GM23338 (cell line): Measurements from ENCODE around the gene A3GALT2. TPM values are rescaled to one million over a fixed set of nuclear protein-coding genes. Genes with fewer than 3 reads are reported as not detected.

ENCODE experiments used
- ATAC-seq: fragments of 200-7000 bp; cut with Tn5 transposase; 3 replicates; pipeline ENCODE4 v1.9.1; 2020
- DNase-seq: peaks from one replicate; pipeline ENCODE4 v3.0.0-alpha.2; 2015; ENCODE audit warnings: low spot score
- H2AFZ ChIP-seq: fragments of 200-600 bp; sonication (generic); 2 replicates; pipeline ENCODE4 v1.8.0; 2016; ENCODE audit warnings: antibody characterized with exemption, mild to moderate bottlenecking, moderate library complexity
- H3F3A ChIP-seq: fragments of 200-600 bp; sonication (generic); replicated peaks from 2 replicates; pipeline ENCODE4 v1.8.0; 2017; ENCODE audit warnings: antibody characterized with exemption, mixed run types, low read depth
- H3K27ac ChIP-seq: fragments of 200-600 bp; sonication (generic); 2 replicates; pipeline ENCODE4 v1.6.1; 2016; ENCODE audit warnings: low read depth
- H3K27me3 ChIP-seq: fragments of 200-600 bp; sonication (generic); 2 replicates; pipeline ENCODE4 v1.8.0; 2016; ENCODE audit warnings: mild to moderate bottlenecking, mixed run types, moderate library complexity; ENCODE audit not compliant: insufficient read depth
- H3K36me3 ChIP-seq: fragments of 200-600 bp; sonication (generic); 2 replicates; pipeline ENCODE4 v1.8.0; 2016; ENCODE audit warnings: mild to moderate bottlenecking; ENCODE audit not compliant: insufficient read depth
- H3K4me1 ChIP-seq: fragments of 200-600 bp; sonication (generic); 2 replicates; pipeline ENCODE4 v1.8.0; 2016; ENCODE audit warnings: mild to moderate bottlenecking, moderate library complexity; ENCODE audit not compliant: insufficient read depth
- H3K4me2 ChIP-seq: fragments of 200-600 bp; sonication (generic); 2 replicates; pipeline ENCODE4 v1.7.1; 2017; ENCODE audit warnings: mixed run types
- H3K4me3 ChIP-seq: fragments of 200-600 bp; sonication (generic); 2 replicates; pipeline ENCODE4 v1.6.1; 2016; ENCODE audit warnings: mixed run types
- H3K79me2 ChIP-seq: fragments of 200-600 bp; sonication (generic); replicated peaks from 2 replicates; pipeline ENCODE4 v1.8.0; 2017; ENCODE audit warnings: mild to moderate bottlenecking; ENCODE audit not compliant: insufficient read depth
- H3K9me2 ChIP-seq: fragments of 200-600 bp; sonication (generic); 2 replicates; pipeline ENCODE4 v1.8.0; 2017; ENCODE audit not compliant: insufficient read depth
- H4K20me1 ChIP-seq: fragments of 200-600 bp; sonication (generic); replicated peaks from 2 replicates; pipeline ENCODE4 v1.8.0; 2017; ENCODE audit warnings: mild to moderate bottlenecking; ENCODE audit not compliant: insufficient read depth
- H3K27ac Mint-ChIP-seq: 2 replicates; pipeline ENCODE4 v1.8.0; 2020; ENCODE audit warnings: inconsistent platforms, mild to moderate bottlenecking, moderate library complexity, mixed read lengths
- H3K27me3 Mint-ChIP-seq: 3 replicates; pipeline ENCODE4 v1.8.0; 2022; ENCODE audit warnings: low read depth, mild to moderate bottlenecking, moderate library complexity, mixed read lengths, inconsistent platforms; ENCODE audit not compliant: insufficient read depth, poor library complexity
- H3K36me3 Mint-ChIP-seq: 3 replicates; pipeline ENCODE4 v1.8.0; 2021; ENCODE audit warnings: low read depth, mild to moderate bottlenecking, inconsistent platforms, moderate library complexity, mixed read lengths
- H3K4me1 Mint-ChIP-seq: 3 replicates; pipeline ENCODE4 v1.8.0; 2020; ENCODE audit warnings: mild to moderate bottlenecking, inconsistent platforms, mixed read lengths
- H3K4me3 Mint-ChIP-seq: 3 replicates; pipeline ENCODE4 v1.8.0; 2021; ENCODE audit warnings: moderate library complexity, mild to moderate bottlenecking, inconsistent platforms, mixed read lengths
- H3K9me3 Mint-ChIP-seq: 3 replicates; pipeline ENCODE4 v1.8.0; 2020; ENCODE audit warnings: moderate library complexity, mild to moderate bottlenecking, inconsistent platforms, mixed read lengths
- CTCF ChIP-seq, 2 experiments: fragments of 200-600 bp in 1 of 2; sonication (generic) in 1 of 2; conservative IDR thresholded peaks; 2 replicates each; pipeline versions ENCODE4 v1.5.1 to v1.6.1; 2016 to 2017; ENCODE audit warnings: antibody characterized with exemption in 2 of 2, low read depth in 2 of 2, mild to moderate bottlenecking in 2 of 2, moderate library complexity in 1 of 2
- ETS1 ChIP-seq: IDR thresholded peaks from 2 replicates; pipeline ENCODE4 v1.6.1; 2016; ENCODE audit warnings: antibody characterized with exemption
- JUNB ChIP-seq: IDR thresholded peaks from one replicate; pipeline ENCODE4 v1.6.1; 2016; ENCODE audit warnings: antibody characterized with exemption; ENCODE audit not compliant: unreplicated experiment
- POLR2AphosphoS5 ChIP-seq: IDR thresholded peaks from 2 replicates; pipeline ENCODE4 v1.6.1; 2016; ENCODE audit warnings: antibody characterized with exemption, low read depth
- ZNF331 ChIP-seq: fragments of 250-450 bp; sonication (Bioruptor Pico); IDR thresholded peaks from 2 replicates; pipeline ENCODE4 v1.5.0; 2020; ENCODE audit warnings: low read depth, mild to moderate bottlenecking, moderate library complexity
- polyA plus RNA-seq: library from polyadenylated mRNA; unstranded; fragments of >200 nt; fragmentation: Nextera tagmentation; extraction: Ambion mirVana; gene quantifications from 2 replicates; pipeline ENCODE4 v1.2.1, GENCODE V29; 2016
- total RNA-seq: library from RNA; depleted of rRNA; stranded (reverse); fragments of >200 nt; shearing (Covaris generic); gene quantifications from 2 replicates; pipeline ENCODE4 v1.2.3, GENCODE V29; 2014
- TF ChIP-seq, protein P1 (sequence below): IDR thresholded peaks from one replicate; pipeline ENCODE4 v1.6.1; 2018; ENCODE audit warnings: antibody characterized with exemption; ENCODE audit not compliant: unreplicated experiment

A3GALT2 gene
- total and polyA plus RNA-seq, 2 experiments from 2014 or later, result not detected

GRCh38 chr1:33299461-33300155, 21.3 kb downstream of the A3GALT2 start:
- no peak overlapping the region for H3K4me2 ChIP-seq
- H3K9me3 Mint-ChIP-seq, result peaks cover 3% of the 10 kb centered on the region; the same call in 1 of the 3 replicates
- DNase-seq, result no peak
- peaks cover 7% of the 10 kb centered on the region for H3K27me3 Mint-ChIP-seq
- H3K79me2 ChIP-seq, result no peaks in the 10 kb centered on the region
- H3K36me3 Mint-ChIP-seq, result peaks cover 48% of the 10 kb centered on the region
- no peaks in the 10 kb centered on the region for H4K20me1 ChIP-seq
- no peak overlapping the region for H3K4me3 ChIP-seq
- H3K9me2 ChIP-seq, result peaks cover 2% of the 10 kb centered on the region; the same call in 1 of the 2 replicates
- no peak overlapping the region for H3K4me3 Mint-ChIP-seq
- no peak overlapping the region for H3K27ac ChIP-seq
- no peaks in the 10 kb centered on the region; the same call in 1 of the 2 replicates for H3K36me3 ChIP-seq
- peaks cover 9% of the 10 kb centered on the region; the same call in 1 of the 2 replicates for H3K4me1 ChIP-seq
- H3K27ac Mint-ChIP-seq, result no peak overlapping the region
- TF ChIP-seq, protein P1, sequence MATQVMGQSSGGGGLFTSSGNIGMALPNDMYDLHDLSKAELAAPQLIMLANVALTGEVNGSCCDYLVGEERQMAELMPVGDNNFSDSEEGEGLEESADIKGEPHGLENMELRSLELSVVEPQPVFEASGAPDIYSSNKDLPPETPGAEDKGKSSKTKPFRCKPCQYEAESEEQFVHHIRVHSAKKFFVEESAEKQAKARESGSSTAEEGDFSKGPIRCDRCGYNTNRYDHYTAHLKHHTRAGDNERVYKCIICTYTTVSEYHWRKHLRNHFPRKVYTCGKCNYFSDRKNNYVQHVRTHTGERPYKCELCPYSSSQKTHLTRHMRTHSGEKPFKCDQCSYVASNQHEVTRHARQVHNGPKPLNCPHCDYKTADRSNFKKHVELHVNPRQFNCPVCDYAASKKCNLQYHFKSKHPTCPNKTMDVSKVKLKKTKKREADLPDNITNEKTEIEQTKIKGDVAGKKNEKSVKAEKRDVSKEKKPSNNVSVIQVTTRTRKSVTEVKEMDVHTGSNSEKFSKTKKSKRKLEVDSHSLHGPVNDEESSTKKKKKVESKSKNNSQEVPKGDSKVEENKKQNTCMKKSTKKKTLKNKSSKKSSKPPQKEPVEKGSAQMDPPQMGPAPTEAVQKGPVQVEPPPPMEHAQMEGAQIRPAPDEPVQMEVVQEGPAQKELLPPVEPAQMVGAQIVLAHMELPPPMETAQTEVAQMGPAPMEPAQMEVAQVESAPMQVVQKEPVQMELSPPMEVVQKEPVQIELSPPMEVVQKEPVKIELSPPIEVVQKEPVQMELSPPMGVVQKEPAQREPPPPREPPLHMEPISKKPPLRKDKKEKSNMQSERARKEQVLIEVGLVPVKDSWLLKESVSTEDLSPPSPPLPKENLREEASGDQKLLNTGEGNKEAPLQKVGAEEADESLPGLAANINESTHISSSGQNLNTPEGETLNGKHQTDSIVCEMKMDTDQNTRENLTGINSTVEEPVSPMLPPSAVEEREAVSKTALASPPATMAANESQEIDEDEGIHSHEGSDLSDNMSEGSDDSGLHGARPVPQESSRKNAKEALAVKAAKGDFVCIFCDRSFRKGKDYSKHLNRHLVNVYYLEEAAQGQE, result no peak
- no peak for TF ChIP-seq ZNF331
- no peak for TF ChIP-seq ETS1
- no peak for TF ChIP-seq POLR2AphosphoS5
- ATAC-seq, result no peak
- no peaks in the 10 kb centered on the region for H3F3A ChIP-seq
- H3K27me3 ChIP-seq, result no peaks in the 10 kb centered on the region; the same call in 1 of the 2 replicates
- peaks cover 12% of the 10 kb centered on the region for H3K4me1 Mint-ChIP-seq
- H2AFZ ChIP-seq, result no peak overlapping the region

- Histone ChIP-seq H3K4me2 (no peak overlapping the region), H3K27ac (no peak overlapping the region), H3K79me2 (no peaks in the 10 kb centered on the region), H3K4me3 (no peak overlapping the region), H3K27me3 (no peaks in the 10 kb centered on the region; the same call in 1 of the 2 replicates), H2AFZ (no peak overlapping the region), H3K9me2 (peaks cover 2% of the 10 kb centered on the region; the same call in 1 of the 2 replicates), H4K20me1 (no peaks in the 10 kb centered on the region), H3K4me1 (peaks cover 9% of the 10 kb centered on the region; the same call in 1 of the 2 replicates), H3F3A (no peaks in the 10 kb centered on the region), H3K36me3 (no peaks in the 10 kb centered on the region; the same call in 1 of the 2 replicates)
- no peak overlapping the region for H3K27ac Mint-ChIP-seq
- H3K4me1 Mint-ChIP-seq, result peaks cover 15% of the 10 kb centered on the region
- TF ChIP-seq CTCF (conservative IDR thresholded peaks at IDR 0.05; ENCODE audit: low read depth in 2 of 2) (peak; percentile 57 to 82), JUNB (no peak)
- peaks cover 8% of the 10 kb centered on the region for H3K27me3 Mint-ChIP-seq
- H3K9me3 Mint-ChIP-seq, result peaks cover 3% of the 10 kb centered on the region; the same call in 1 of the 3 replicates
- peak; percentile 88 for DNase-seq
- H3K4me3 Mint-ChIP-seq, result no peak overlapping the region
- ATAC-seq, result peak; percentile 77
- peaks cover 56% of the 10 kb centered on the region for H3K36me3 Mint-ChIP-seq
Measured at GRCh38 chr1:33298623-33299277, 22.1 kb downstream of the A3GALT2 start.
